DND-41 (cell line): Measurements from ENCODE around the gene HCRT.

Experiments used
- ATAC-seq: fragments of 200-7000 bp; cut with Tn5 transposase; 3 replicates; pipeline ENCODE4 v1.9.1; 2021; ENCODE audit warnings: low read depth; ENCODE audit not compliant: insufficient read depth
- DNase-seq: peaks from one replicate; pipeline ENCODE4 v3.0.0-alpha.2; 2020
- H2AFZ ChIP-seq: 2 replicates; pipeline ENCODE4 v1.6.0; 2012; ENCODE audit warnings: low read depth, low read length
- H3K27ac ChIP-seq: 2 replicates; pipeline ENCODE4 v1.5.1; 2012; ENCODE audit warnings: low read length, inconsistent platforms
- H3K27me3 ChIP-seq: fragments of 200-600 bp; sonication (generic); 2 replicates; pipeline ENCODE4 v1.6.0; 2012; ENCODE audit warnings: low read length, mild to moderate bottlenecking, inconsistent platforms; ENCODE audit not compliant: insufficient read depth, poor library complexity
- H3K36me3 ChIP-seq: 2 replicates; pipeline ENCODE4 v1.5.1; 2012; ENCODE audit warnings: low read length, inconsistent platforms; ENCODE audit not compliant: insufficient read depth
- H3K4me1 ChIP-seq: 2 replicates; pipeline ENCODE4 v1.5.1; 2012; ENCODE audit warnings: mild to moderate bottlenecking, low read length; ENCODE audit not compliant: insufficient read depth
- H3K4me2 ChIP-seq: 2 replicates; pipeline ENCODE4 v1.6.0; 2012; ENCODE audit warnings: mild to moderate bottlenecking, moderate library complexity, low read length, inconsistent platforms; ENCODE audit not compliant: insufficient read depth
- H3K4me3 ChIP-seq, 2 experiments: fragments of 200-600 bp in 1 of 2; shearing (Covaris generic) in 1 of 2; 2 replicates each; pipeline ENCODE4 v1.5.1; 2012 to 2016; ENCODE audit warnings: inconsistent platforms in 2 of 2, low read length in 2 of 2, mild to moderate bottlenecking in 2 of 2, low read depth in 1 of 2, moderate library complexity in 1 of 2
- H3K79me2 ChIP-seq: 2 replicates; pipeline ENCODE4 v1.6.0; 2012; ENCODE audit warnings: low read length, inconsistent platforms; ENCODE audit not compliant: insufficient read depth
- H3K9ac ChIP-seq: 2 replicates; pipeline ENCODE4 v1.6.0; 2012; ENCODE audit warnings: low read depth, mild to moderate bottlenecking, inconsistent platforms, low read length, moderate library complexity
- H3K9me3 ChIP-seq: 2 replicates; pipeline ENCODE4 v1.5.1; 2012; ENCODE audit warnings: low read length, moderate library complexity, mild to moderate bottlenecking, inconsistent platforms; ENCODE audit not compliant: insufficient read depth, severe bottlenecking
- H4K20me1 ChIP-seq: 2 replicates; pipeline ENCODE4 v1.6.0; 2012; ENCODE audit warnings: low read length; ENCODE audit not compliant: insufficient read depth
- EZH2 ChIP-seq: IDR thresholded peaks from 3 replicates; pipeline ENCODE4 v1.6.1; 2012; ENCODE audit warnings: borderline replicate concordance, low read depth, mild to moderate bottlenecking, moderate library complexity, low read length, inconsistent platforms; ENCODE audit not compliant: severe bottlenecking
- TF ChIP-seq, protein P1 (sequence below): IDR thresholded peaks from 2 replicates; pipeline ENCODE4 v1.5.1; 2012; ENCODE audit warnings: borderline replicate concordance, low read length, moderate library complexity, mild to moderate bottlenecking; ENCODE audit not compliant: poor library complexity, severe bottlenecking; ENCODE audit errors: extremely low read depth

Gene HCRT

DNA sequence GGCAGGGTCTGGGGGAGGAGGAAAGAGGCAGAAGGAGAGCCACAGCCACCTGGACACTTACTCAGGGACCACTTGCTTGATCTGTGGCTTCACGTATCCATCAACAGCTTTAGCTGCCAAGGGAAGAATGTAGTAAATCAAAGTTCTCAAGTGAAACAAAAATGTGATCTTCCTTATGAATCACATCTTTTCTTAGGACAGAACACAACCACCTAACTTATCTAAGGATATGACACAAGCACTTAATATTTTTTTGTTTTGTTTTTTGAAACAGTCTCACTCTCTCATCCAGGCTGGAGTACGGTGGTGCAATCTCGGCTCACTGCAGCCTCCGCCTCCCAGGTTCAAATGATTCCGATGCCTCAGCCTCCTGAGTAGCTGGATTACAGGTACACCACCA lies 17.4 kb upstream of the HCRT start:
- no peak for ATAC-seq
- Histone ChIP-seq H3K9ac (no peak overlapping the region), H3K36me3 (peaks cover 62% of the 10 kb centered on the region), H2AFZ (no peak overlapping the region), H3K4me1 (no peaks in the 10 kb centered on the region), H3K9me3 (no peaks in the 10 kb centered on the region), H3K27ac (no peak overlapping the region), H3K79me2 (no peaks in the 10 kb centered on the region), H3K4me2 (no peak overlapping the region), H3K27me3 (no peaks in the 10 kb centered on the region), H4K20me1 (no peaks in the 10 kb centered on the region), H3K4me3 (no peak overlapping the region)
- no peak for DNase-seq
- TF ChIP-seq, protein P1, sequence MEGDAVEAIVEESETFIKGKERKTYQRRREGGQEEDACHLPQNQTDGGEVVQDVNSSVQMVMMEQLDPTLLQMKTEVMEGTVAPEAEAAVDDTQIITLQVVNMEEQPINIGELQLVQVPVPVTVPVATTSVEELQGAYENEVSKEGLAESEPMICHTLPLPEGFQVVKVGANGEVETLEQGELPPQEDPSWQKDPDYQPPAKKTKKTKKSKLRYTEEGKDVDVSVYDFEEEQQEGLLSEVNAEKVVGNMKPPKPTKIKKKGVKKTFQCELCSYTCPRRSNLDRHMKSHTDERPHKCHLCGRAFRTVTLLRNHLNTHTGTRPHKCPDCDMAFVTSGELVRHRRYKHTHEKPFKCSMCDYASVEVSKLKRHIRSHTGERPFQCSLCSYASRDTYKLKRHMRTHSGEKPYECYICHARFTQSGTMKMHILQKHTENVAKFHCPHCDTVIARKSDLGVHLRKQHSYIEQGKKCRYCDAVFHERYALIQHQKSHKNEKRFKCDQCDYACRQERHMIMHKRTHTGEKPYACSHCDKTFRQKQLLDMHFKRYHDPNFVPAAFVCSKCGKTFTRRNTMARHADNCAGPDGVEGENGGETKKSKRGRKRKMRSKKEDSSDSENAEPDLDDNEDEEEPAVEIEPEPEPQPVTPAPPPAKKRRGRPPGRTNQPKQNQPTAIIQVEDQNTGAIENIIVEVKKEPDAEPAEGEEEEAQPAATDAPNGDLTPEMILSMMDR, result no peak
- TF ChIP-seq EZH2, result no peak

DNA sequence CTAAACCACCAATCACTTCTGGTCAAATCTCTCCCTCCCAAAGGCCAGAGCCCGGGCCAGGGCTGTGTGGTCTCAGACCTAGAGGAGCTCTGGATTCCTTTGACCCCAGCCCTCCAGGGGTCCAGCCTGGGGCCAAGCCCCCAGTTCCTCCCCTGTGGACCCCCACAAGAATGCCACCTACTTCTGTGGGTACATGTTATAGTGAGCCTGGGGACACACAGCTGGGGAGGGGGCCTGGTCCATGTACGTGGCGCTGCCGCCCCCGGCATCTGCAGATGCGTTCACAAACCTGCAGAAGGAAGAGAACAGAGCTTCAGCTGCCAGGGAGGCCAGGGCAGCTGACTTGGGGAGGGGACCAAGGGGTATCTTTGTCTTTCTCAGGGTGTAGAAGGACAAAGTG lies 16.9 kb upstream of the HCRT start:
- no peak overlapping the region for H3K27ac ChIP-seq
- no peak for TF ChIP-seq EZH2
- TF ChIP-seq, protein P1, result no peak
- no peaks in the 10 kb centered on the region for H3K79me2 ChIP-seq
- H3K9me3 ChIP-seq, result no peaks in the 10 kb centered on the region
- ATAC-seq (no peak), DNase-seq (no peak)
- no peaks in the 10 kb centered on the region for H3K4me1 ChIP-seq
- peaks cover 57% of the 10 kb centered on the region for H3K36me3 ChIP-seq
- no peak overlapping the region for H3K4me2 ChIP-seq
- H3K4me3 ChIP-seq, result no peak overlapping the region
- H3K27me3 ChIP-seq, result no peaks in the 10 kb centered on the region
- H3K9ac ChIP-seq, result no peak overlapping the region
- no peak overlapping the region for H2AFZ ChIP-seq
- no peaks in the 10 kb centered on the region for H4K20me1 ChIP-seq

DNA sequence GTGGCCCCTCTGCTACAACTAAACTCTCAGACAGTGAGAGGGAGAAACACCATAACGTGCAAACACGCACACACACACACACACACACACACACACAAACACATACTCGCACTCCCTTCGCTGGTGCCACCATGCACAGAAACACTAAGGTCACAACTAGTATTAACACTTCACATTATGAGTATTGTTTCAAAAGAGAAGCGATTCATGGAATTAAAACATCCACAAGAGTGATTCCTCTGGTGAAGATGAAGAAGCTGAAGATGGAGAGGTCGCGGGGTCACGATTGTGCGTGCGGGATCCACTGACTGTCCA lies 16.2 kb upstream of the HCRT start:
- Histone ChIP-seq H3K36me3 (peaks cover 50% of the 10 kb centered on the region), H3K9me3 (no peaks in the 10 kb centered on the region), H3K27ac (no peak overlapping the region), H3K9ac (no peak overlapping the region), H3K4me3 (no peak overlapping the region), H4K20me1 (no peaks in the 10 kb centered on the region), H2AFZ (no peak overlapping the region), H3K27me3 (no peaks in the 10 kb centered on the region), H3K79me2 (no peaks in the 10 kb centered on the region), H3K4me2 (no peak overlapping the region), H3K4me1 (no peaks in the 10 kb centered on the region)
- ATAC-seq (no peak), DNase-seq (no peak)
- no peak for TF ChIP-seq EZH2
- TF ChIP-seq, protein P1, result no peak
